ENCODE measurements around the gene ECHDC3.
A peak's percentile ranks its signal among the peaks of the same experiment; 100 is the strongest.

ECHDC3 gene

GRCh38 chr10:11748866-11749265 is 6.7 kb downstream of the ECHDC3 start:
- Mint-ChIP-seq H3K27ac (no peak overlapping the region), H3K4me1 (ENCODE audit: low read depth) (no peaks in the 10 kb centered on the region), H3K9me3 (no peaks in the 10 kb centered on the region), H3K36me3 (ENCODE audit: low read depth) (no peaks in the 10 kb centered on the region), H3K4me3 (no peak overlapping the region), H3K27me3 (ENCODE audit: low read depth) (peaks cover 29% of the 10 kb centered on the region)
- DNase-seq (ENCODE audit: low spot score), result no peak

GRCh38 chr10:11750420-11750819 is 8.2 kb downstream of the ECHDC3 start:
- H3K27me3 Mint-ChIP-seq (ENCODE audit: low read depth), result peaks cover 17% of the 10 kb centered on the region
- DNase-seq (ENCODE audit: low spot score), result no peak
- H3K27ac Mint-ChIP-seq, result no peak overlapping the region
- H3K4me1 Mint-ChIP-seq (ENCODE audit: low read depth), result no peaks in the 10 kb centered on the region
- no peaks in the 10 kb centered on the region for H3K36me3 Mint-ChIP-seq (ENCODE audit: low read depth)
- H3K9me3 Mint-ChIP-seq, result no peaks in the 10 kb centered on the region
- no peak overlapping the region for H3K4me3 Mint-ChIP-seq

GRCh38 chr10:11754173-11754572 is 12.0 kb downstream of the ECHDC3 start:
- no peak overlapping the region for H3K4me3 Mint-ChIP-seq
- H3K27ac Mint-ChIP-seq, result no peak overlapping the region

GRCh38 chr10:11754620-11755019 is 12.4 kb downstream of the ECHDC3 start:
- no peak overlapping the region for H3K4me3 Mint-ChIP-seq
- H3K4me1 Mint-ChIP-seq (ENCODE audit: low read depth), result no peaks in the 10 kb centered on the region
- H3K9me3 Mint-ChIP-seq, result no peaks in the 10 kb centered on the region
- DNase-seq (ENCODE audit: low spot score), result no peak
- H3K27ac Mint-ChIP-seq, result no peak overlapping the region
- peaks cover 5% of the 10 kb centered on the region for H3K27me3 Mint-ChIP-seq (ENCODE audit: low read depth)
- no peaks in the 10 kb centered on the region for H3K36me3 Mint-ChIP-seq (ENCODE audit: low read depth)

More at GRCh38 chr10:11754173-11754572, 12.0 kb downstream of the ECHDC3 start:
- no peak for DNase-seq (ENCODE audit: low spot score)
- peaks cover 8% of the 10 kb centered on the region for H3K27me3 Mint-ChIP-seq (ENCODE audit: low read depth)
- H3K36me3 Mint-ChIP-seq (ENCODE audit: low read depth), result no peaks in the 10 kb centered on the region
- no peaks in the 10 kb centered on the region for H3K9me3 Mint-ChIP-seq
- H3K4me1 Mint-ChIP-seq (ENCODE audit: low read depth), result no peaks in the 10 kb centered on the region

GRCh38 chr10:11755512-11756263 is 13.5 kb downstream of the ECHDC3 start:
- Mint-ChIP-seq H3K27me3 (ENCODE audit: low read depth) (peaks cover 5% of the 10 kb centered on the region), H3K9me3 (no peaks in the 10 kb centered on the region), H3K27ac (no peak overlapping the region), H3K4me1 (ENCODE audit: low read depth) (no peaks in the 10 kb centered on the region), H3K4me3 (no peak overlapping the region), H3K36me3 (ENCODE audit: low read depth) (no peaks in the 10 kb centered on the region)
- DNase-seq (ENCODE audit: low spot score), result no peak

- DNase-seq (ENCODE audit: low spot score), result no peak
- no peaks in the 10 kb centered on the region for H3K36me3 Mint-ChIP-seq (ENCODE audit: low read depth)
- H3K4me1 Mint-ChIP-seq (ENCODE audit: low read depth), result no peaks in the 10 kb centered on the region
- H3K9me3 Mint-ChIP-seq, result no peaks in the 10 kb centered on the region
- no peak overlapping the region for H3K4me3 Mint-ChIP-seq
- peaks cover 4% of the 10 kb centered on the region for H3K27me3 Mint-ChIP-seq (ENCODE audit: low read depth)
- H3K27ac Mint-ChIP-seq, result no peak overlapping the region
Measured at GRCh38 chr10:11756766-11757315, 14.7 kb downstream of the ECHDC3 start.

- DNase-seq (ENCODE audit: low spot score), result no peak
- H3K9me3 Mint-ChIP-seq, result no peaks in the 10 kb centered on the region
- no peak overlapping the region for H3K4me3 Mint-ChIP-seq
- no peaks in the 10 kb centered on the region for H3K36me3 Mint-ChIP-seq (ENCODE audit: low read depth)
- H3K4me1 Mint-ChIP-seq (ENCODE audit: low read depth), result no peaks in the 10 kb centered on the region
- no peak overlapping the region for H3K27ac Mint-ChIP-seq
- peaks cover 7% of the 10 kb centered on the region for H3K27me3 Mint-ChIP-seq (ENCODE audit: low read depth)
Measured at GRCh38 chr10:11757454-11757820, 15.3 kb downstream of the ECHDC3 start.

GRCh38 chr10:11757821-11758463 is 15.8 kb downstream of the ECHDC3 start:
- Mint-ChIP-seq H3K4me3 (no peak overlapping the region), H3K9me3 (no peaks in the 10 kb centered on the region), H3K27ac (no peak overlapping the region), H3K4me1 (ENCODE audit: low read depth) (no peaks in the 10 kb centered on the region), H3K27me3 (ENCODE audit: low read depth) (peaks cover 7% of the 10 kb centered on the region), H3K36me3 (ENCODE audit: low read depth) (no peaks in the 10 kb centered on the region)
- DNase-seq (ENCODE audit: low spot score), result peak; percentile 64

GRCh38 chr10:11758527-11759236 is 16.5 kb downstream of the ECHDC3 start:
- no peaks in the 10 kb centered on the region for H3K9me3 Mint-ChIP-seq
- H3K36me3 Mint-ChIP-seq (ENCODE audit: low read depth), result no peaks in the 10 kb centered on the region
- H3K27me3 Mint-ChIP-seq (ENCODE audit: low read depth), result peaks cover 7% of the 10 kb centered on the region
- no peaks in the 10 kb centered on the region for H3K4me1 Mint-ChIP-seq (ENCODE audit: low read depth)
- H3K27ac Mint-ChIP-seq, result no peak overlapping the region
- no peak overlapping the region for H3K4me3 Mint-ChIP-seq
- no peak for DNase-seq (ENCODE audit: low spot score)

GRCh38 chr10:11759347-11759746 is 17.2 kb downstream of the ECHDC3 start:
- Mint-ChIP-seq H3K36me3 (ENCODE audit: low read depth) (no peaks in the 10 kb centered on the region), H3K4me1 (ENCODE audit: low read depth) (no peaks in the 10 kb centered on the region), H3K27ac (no peak overlapping the region)

GRCh38 chr10:11760151-11760550 is 18.0 kb downstream of the ECHDC3 start:
- DNase-seq (ENCODE audit: low spot score), result no peak
- Mint-ChIP-seq H3K4me3 (no peak overlapping the region), H3K27ac (no peak overlapping the region), H3K9me3 (no peaks in the 10 kb centered on the region), H3K36me3 (ENCODE audit: low read depth) (no peaks in the 10 kb centered on the region), H3K27me3 (ENCODE audit: low read depth) (peaks cover 7% of the 10 kb centered on the region), H3K4me1 (ENCODE audit: low read depth) (no peaks in the 10 kb centered on the region)

More at GRCh38 chr10:11759347-11759746, 17.2 kb downstream of the ECHDC3 start:
- Mint-ChIP-seq H3K27me3 (ENCODE audit: low read depth) (peaks cover 7% of the 10 kb centered on the region), H3K9me3 (no peaks in the 10 kb centered on the region), H3K4me3 (no peak overlapping the region)
- no peak for DNase-seq (ENCODE audit: low spot score)

GRCh38 chr10:11760861-11761260 is 18.7 kb downstream of the ECHDC3 start:
- no peak for DNase-seq (ENCODE audit: low spot score)

GRCh38 chr10:11761431-11761830 is 19.2 kb downstream of the ECHDC3 start:
- H3K27me3 Mint-ChIP-seq (ENCODE audit: low read depth), result peaks cover 8% of the 10 kb centered on the region
- no peaks in the 10 kb centered on the region for H3K9me3 Mint-ChIP-seq
- no peak overlapping the region for H3K4me3 Mint-ChIP-seq
- no peaks in the 10 kb centered on the region for H3K36me3 Mint-ChIP-seq (ENCODE audit: low read depth)
- H3K27ac Mint-ChIP-seq, result no peak overlapping the region
- H3K4me1 Mint-ChIP-seq (ENCODE audit: low read depth), result no peaks in the 10 kb centered on the region
- no peak for DNase-seq (ENCODE audit: low spot score)

More at GRCh38 chr10:11760861-11761260, 18.7 kb downstream of the ECHDC3 start:
- H3K36me3 Mint-ChIP-seq (ENCODE audit: low read depth), result no peaks in the 10 kb centered on the region
- no peak overlapping the region for H3K27ac Mint-ChIP-seq
- H3K27me3 Mint-ChIP-seq (ENCODE audit: low read depth), result peaks cover 6% of the 10 kb centered on the region
- no peaks in the 10 kb centered on the region for H3K9me3 Mint-ChIP-seq
- H3K4me3 Mint-ChIP-seq, result no peak overlapping the region
- no peaks in the 10 kb centered on the region for H3K4me1 Mint-ChIP-seq (ENCODE audit: low read depth)

Data from T-helper 2 cell treated with Interferon-gamma antibody and Interleukin-4, amounts not matched to agents 5 μg/mL and 100 μg/mL, for 36 hours (primary cell).